Ascending aorta (tissue), 2 donors: ENCODE data around the gene CEBPG. TPM values are rescaled to one million over a fixed set of nuclear protein-coding genes. Genes with fewer than 3 reads are reported as not detected.

Experiments
- DNase-seq, 2 donors: peaks; one replicate each; pipeline ENCODE4 v3.0.0-alpha.2; 2019; ENCODE audit warnings: low spot score in 2 of 2
- H3K27ac ChIP-seq, 2 donors: fragments of 200-600 bp; sonication (generic); one replicate each; pipeline ENCODE4 v1.5.1; 2016 to 2017; ENCODE audit warnings: mild to moderate bottlenecking in 1 of 2
- H3K27me3 ChIP-seq: fragments of 200-600 bp; sonication (generic); one replicate; pipeline ENCODE4 v1.5.1; 2017
- H3K36me3 ChIP-seq, 2 donors: fragments of 200-600 bp; sonication (generic); one replicate each; pipeline ENCODE4 v1.5.1; 2016
- H3K4me1 ChIP-seq, 2 donors: fragments of 200-600 bp; sonication (generic); one replicate each; pipeline ENCODE4 v1.5.1; 2016 to 2017; ENCODE audit warnings: mild to moderate bottlenecking in 1 of 2
- H3K4me3 ChIP-seq, 2 donors: fragments of 200-600 bp; sonication (generic); one replicate each; pipeline ENCODE4 v1.5.1; 2016 to 2017; ENCODE audit warnings: mild to moderate bottlenecking in 1 of 2
- H3K9me3 ChIP-seq, 2 donors: fragments of 200-600 bp; sonication (generic); one replicate each; pipeline ENCODE4 v1.5.1; 2016
- intact Hi-C: fragments of 100-400 bp; cut with DNase I; formaldehyde crosslinking; loops from one replicate; pipeline ENCODE4 v1.15.1; 2023
- total RNA-seq: library from RNA; depleted of rRNA; stranded (reverse); fragments of >200 nt; gene quantifications from one replicate; pipeline ENCODE4 v1.1.0, GENCODE V29; 2016
- TF ChIP-seq, protein P1 (sequence below), 3 experiments: fragments of 200-600 bp in 2 of 3; fragments of 450-650 bp in 1 of 3; sonication (generic) in 2 of 3; IDR thresholded peaks; one replicate each; pipeline ENCODE4 v1.5.1; 2016 to 2019; ENCODE audit warnings: antibody characterized with exemption in 3 of 3, mild to moderate bottlenecking in 1 of 3, moderate library complexity in 1 of 3

CEBPG gene
- total RNA-seq, 1 donor from 2014 or later = 21.9 TPM

DNA sequence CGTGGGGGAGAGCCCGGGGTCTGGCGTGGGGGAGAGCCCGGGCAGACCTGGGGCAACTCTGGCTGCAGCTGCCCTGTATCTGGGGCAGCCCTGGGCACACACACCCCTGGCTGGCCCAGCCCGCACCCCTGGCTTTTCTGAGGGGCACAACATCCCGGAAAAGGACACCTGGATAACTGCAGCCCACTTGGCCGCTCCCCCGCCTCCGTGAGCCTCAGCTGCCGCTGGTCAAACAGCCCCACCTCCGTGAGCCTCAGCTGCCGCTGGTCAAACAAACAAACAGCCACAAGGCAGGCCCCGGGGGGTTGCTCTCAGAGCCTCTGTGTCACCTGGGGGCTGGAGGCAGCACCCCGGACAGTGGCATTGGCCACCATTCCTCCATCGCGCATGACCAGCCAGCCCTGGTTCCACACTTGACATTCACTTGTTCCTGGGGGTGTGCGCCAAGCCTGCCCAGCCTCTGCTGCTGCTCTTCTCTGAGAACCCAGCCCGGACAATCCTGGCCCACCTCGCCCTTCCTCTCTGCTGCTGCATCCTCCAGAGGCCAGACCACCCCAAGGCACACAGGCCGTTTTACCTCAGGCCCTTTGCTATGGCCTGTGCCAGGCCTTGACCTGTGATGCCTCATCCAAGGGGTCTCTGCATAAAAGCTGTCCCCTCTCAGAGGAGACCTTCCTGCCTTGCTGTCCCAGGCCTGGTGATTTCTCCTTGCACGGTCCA is 19.9 kb downstream of the CEBPG start:
- Histone ChIP-seq H3K27ac (peak overlapping the region in 1 of 2 donors; percentile 34), H3K27me3 (no peaks in the 10 kb centered on the region), H3K9me3 (no peaks in the 10 kb centered on the region), H3K4me1 (peaks cover 0 to 33% of the 10 kb centered on the region in 2 donors), H3K4me3 (no peak overlapping the region), H3K36me3 (no peaks in the 10 kb centered on the region)
- intact Hi-C loops = loop anchor here (5.0 kb wide), 1 partner anchor 91 kb away; the partner anchor contains the start of gene CEBPA
- no peak for DNase-seq
- TF ChIP-seq, protein P1, sequence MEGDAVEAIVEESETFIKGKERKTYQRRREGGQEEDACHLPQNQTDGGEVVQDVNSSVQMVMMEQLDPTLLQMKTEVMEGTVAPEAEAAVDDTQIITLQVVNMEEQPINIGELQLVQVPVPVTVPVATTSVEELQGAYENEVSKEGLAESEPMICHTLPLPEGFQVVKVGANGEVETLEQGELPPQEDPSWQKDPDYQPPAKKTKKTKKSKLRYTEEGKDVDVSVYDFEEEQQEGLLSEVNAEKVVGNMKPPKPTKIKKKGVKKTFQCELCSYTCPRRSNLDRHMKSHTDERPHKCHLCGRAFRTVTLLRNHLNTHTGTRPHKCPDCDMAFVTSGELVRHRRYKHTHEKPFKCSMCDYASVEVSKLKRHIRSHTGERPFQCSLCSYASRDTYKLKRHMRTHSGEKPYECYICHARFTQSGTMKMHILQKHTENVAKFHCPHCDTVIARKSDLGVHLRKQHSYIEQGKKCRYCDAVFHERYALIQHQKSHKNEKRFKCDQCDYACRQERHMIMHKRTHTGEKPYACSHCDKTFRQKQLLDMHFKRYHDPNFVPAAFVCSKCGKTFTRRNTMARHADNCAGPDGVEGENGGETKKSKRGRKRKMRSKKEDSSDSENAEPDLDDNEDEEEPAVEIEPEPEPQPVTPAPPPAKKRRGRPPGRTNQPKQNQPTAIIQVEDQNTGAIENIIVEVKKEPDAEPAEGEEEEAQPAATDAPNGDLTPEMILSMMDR (IDR thresholded peaks at IDR 0.05) = no peak

DNA sequence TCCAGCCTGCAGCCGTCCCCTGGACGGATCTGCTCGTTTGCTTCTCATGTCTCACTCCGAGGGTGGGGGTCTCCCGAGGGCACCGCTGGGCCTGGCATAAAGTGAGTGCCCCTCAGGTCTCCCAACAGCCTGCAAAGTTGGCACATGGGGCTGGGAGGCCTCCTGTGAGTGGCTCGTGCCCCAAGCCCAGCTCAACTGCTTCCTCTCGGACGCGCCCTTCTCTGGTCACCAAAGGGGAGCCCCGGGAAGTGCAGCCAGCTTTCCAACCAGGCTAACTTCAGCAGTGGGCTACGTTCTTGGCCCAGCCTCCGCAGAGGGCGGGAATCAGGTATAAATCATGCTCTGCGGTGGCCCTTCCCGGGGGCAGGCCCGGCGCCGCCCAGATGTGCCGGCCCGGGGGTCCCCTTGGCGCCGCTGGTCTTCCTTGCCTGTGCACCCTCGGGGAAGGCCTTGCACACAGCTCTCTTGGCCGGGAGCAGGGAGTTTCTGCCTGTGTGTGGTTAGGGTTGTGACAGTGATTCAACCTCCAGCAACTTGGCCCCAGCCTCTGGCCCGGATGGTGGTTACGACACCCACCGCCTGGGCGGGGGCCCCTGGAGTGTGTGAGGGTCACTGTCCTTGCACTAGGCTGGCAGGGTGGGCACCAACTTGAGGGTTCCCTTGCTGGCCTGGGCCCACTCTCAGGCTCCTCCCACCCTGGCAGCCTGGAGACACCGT is 20.7 kb downstream of the CEBPG start:
- peak in 1 of 2 donors; percentile 83 for DNase-seq
- Histone ChIP-seq H3K4me3 (no peak overlapping the region), H3K4me1 (peaks cover 0 to 25% of the 10 kb centered on the region in 2 donors), H3K9me3 (no peaks in the 10 kb centered on the region), H3K27me3 (no peaks in the 10 kb centered on the region), H3K36me3 (no peaks in the 10 kb centered on the region), H3K27ac (peak overlapping the region in 1 of 2 donors; percentile 34)
- TF ChIP-seq, protein P1 (IDR thresholded peaks at IDR 0.05) = no peak
- intact Hi-C loops = loop anchor here (5.0 kb wide), 1 partner anchor 92 kb away; the partner anchor contains the start of gene CEBPA

- peaks cover 0 to 20% of the 10 kb centered on the region in 2 donors for H3K4me1 ChIP-seq
- intact Hi-C loops = loop anchor here (5.0 kb wide), 1 partner anchor 93 kb away; the partner anchor contains the start of gene CEBPA
- no peak for DNase-seq
Measured at GRCh38 chr19:33394723-33395560, 21.4 kb downstream of the CEBPG start.

GRCh38 chr19:33395561-33396550 is 22.3 kb downstream of the CEBPG start:
- H3K4me3 ChIP-seq = no peak overlapping the region
- H3K36me3 ChIP-seq = no peaks in the 10 kb centered on the region
- no peaks in the 10 kb centered on the region for H3K9me3 ChIP-seq
- intact Hi-C loops = no loop called here
- TF ChIP-seq, protein P1 (IDR thresholded peaks at IDR 0.05) = no peak
- no peak overlapping the region for H3K27ac ChIP-seq
- H3K4me1 ChIP-seq = peaks cover 0 to 20% of the 10 kb centered on the region in 2 donors
- H3K27me3 ChIP-seq = no peaks in the 10 kb centered on the region
- no peak for DNase-seq

More at GRCh38 chr19:33394723-33395560, 21.4 kb downstream of the CEBPG start:
- H3K9me3 ChIP-seq = no peaks in the 10 kb centered on the region
- H3K4me3 ChIP-seq = no peak overlapping the region
- H3K36me3 ChIP-seq = no peaks in the 10 kb centered on the region
- no peaks in the 10 kb centered on the region for H3K27me3 ChIP-seq
- H3K27ac ChIP-seq = peak overlapping the region in 1 of 2 donors; percentile 34
- TF ChIP-seq, protein P1 (IDR thresholded peaks at IDR 0.05) = no peak
